ENCODE results near the gene TPSD1.
"Not testable (repeated sequence)": the region's sequence is repeated elsewhere in the genome, so short reads cannot be mapped to it uniquely, and the experiment has no call there.

TPSD1 gene

DNA sequence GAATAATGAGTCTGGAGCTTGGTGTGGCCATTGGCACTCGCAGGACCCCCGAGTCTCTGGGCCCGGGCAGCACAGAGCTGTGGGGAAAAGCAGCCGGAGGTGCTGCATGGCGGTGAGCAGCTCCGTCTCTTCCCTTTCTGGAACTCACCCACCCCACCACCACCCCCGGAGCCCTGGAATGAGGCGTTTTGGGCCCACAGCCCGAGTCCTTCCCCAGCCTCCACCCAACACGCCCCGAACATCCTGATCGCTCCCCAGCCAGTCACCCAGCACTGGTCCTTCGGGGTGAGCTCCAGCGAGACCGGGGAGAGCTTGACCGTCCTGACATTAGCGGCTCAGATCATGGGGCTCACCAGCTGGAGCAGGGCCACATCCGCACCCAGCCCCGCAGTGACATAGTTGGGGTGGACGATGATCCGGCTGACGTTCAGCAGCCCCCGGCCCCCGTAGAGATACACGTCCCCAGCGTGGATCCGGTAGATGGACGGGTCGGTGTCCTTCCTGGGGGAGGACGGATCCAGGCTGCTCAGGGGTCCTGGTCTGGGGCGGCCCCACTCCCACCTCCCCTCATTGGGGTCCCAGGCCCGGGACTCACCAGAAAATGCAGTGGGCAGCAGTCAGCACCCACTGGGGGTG, 6.5 kb downstream of the TPSD1 start:
- in situ Hi-C loops (cut with MboI; ENCODE audit: low sequenced_read_pairs): no loop called here

- in situ Hi-C loops (cut with MboI; ENCODE audit: low sequenced_read_pairs): no loop called here
Observed at GRCh38 chr16:1262846-1263221, 7.0 kb downstream of the TPSD1 start.

DNA sequence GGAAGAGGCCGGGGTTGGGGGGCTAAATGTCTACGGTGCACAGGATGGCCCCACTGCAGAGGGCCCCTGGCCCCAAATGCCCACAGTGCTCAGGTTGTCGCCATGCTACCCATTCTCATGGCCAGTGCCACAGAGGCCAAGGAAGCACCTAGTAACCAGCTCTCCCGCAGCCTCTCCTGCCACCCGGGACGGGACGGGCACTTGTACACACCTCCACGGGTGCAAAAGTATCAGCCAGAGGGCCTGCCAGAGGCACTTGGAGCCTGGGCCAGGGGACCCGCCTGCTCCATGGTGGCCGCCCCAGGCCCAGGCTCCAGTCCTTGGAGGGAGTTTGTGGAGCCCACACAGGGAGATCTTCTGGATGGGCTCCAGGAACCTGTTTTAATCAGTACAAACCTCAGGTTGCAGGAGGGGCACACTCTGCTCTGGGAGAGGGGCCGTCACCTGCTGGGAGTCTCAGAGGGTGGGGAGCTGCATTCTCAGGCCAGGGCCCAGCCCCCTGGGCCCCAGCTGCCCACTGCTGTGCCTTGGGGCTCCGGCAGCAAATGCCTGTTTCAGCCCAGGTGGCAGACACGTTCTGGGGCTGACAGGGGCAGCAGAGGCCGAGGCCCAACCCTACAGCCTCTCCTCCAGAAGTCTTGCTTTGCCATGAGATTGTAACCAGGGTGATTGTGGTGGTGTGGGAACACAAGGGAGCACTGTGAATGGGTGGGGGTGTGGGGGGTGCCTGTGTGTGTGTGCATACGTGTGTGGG, 7.9 kb downstream of the TPSD1 start:
- in situ Hi-C loops (cut with MboI; ENCODE audit: low sequenced_read_pairs): no loop called here

DNA sequence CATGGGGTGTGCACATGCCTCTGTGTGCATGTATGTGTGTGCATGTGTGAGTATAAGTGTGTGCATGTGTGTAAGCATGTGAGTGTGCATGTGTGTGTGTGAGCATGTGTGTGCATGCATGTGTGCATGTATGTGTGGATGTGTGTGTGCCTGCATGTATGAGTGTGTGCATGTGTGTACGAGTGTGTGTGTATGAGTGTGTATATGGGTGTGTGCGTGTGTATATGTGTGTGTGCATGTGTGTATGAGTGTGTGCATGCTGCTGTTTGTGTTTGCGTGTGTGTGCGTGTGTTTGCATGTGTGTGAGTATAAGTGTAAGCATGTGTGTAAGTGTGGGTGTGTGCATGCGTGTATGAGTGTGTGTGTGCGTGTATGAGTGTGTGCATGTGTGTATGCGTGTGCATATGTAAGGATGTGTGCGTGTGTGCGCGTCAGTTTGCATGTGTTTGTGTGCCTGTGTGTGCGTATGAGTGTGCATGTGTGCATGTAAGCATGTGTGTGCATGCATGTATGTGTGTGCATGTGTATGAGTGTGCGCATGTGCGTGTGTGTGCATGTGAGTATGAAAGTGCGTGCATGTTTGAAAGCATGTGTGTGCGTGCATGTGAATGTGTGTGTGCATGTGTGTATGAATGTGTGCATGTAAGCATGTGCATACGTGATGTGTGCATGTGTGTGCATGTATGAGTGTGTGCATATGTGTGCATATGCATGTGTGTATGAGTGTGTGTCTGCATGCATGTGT, 8.6 kb downstream of the TPSD1 start:
- in situ Hi-C loops (cut with MboI; ENCODE audit: low sequenced_read_pairs): no loop called here

GRCh38 chr16:1265090-1265630, 9.3 kb downstream of the TPSD1 start:
- in situ Hi-C loops (cut with MboI; ENCODE audit: low sequenced_read_pairs): no loop called here

GRCh38 chr16:1265826-1266225, 10.0 kb downstream of the TPSD1 start:
- in situ Hi-C loops (cut with MboI; ENCODE audit: low sequenced_read_pairs): no loop called here

DNA sequence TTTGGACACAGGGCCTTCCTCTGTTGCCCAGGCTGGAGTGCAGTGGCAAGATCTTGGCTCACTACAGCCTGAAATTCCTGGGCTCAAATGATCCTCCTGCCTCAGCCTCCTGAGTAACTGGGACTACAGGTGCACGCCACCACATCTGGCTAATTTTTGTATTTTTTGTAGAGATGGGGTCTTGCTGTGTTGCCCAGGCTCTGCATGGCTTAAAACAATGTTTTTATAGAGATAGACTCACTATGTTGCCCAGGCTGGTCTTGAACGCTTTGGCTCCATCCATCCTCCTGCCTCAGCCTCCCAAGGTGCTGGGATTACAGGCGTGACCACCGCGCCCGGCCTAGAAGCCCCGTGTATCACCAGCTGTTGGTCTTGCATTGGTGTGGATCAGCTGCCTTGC, 13.5 kb downstream of the TPSD1 start:
- in situ Hi-C loops (cut with MboI; ENCODE audit: low sequenced_read_pairs): not testable (repeated sequence)

DNA sequence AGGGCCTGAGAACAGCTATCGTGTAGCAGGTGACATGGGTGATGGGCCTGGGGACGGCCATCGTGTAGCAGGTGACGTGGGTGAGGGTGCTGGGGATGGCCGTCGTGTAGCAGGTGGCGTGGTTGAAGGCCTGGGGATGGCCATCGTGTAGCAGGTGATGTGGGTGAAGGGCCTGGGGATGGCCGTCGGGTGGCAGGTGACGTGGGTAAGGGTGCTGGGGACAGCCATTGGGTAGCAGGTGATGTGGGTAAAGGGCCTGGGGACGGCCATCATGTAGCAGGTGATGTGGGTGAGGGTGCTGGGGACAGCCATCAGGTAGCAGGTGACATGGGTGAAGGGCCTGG, 15.5 kb downstream of the TPSD1 start:
- in situ Hi-C loops (cut with MboI; ENCODE audit: low sequenced_read_pairs): no loop called here

DNA sequence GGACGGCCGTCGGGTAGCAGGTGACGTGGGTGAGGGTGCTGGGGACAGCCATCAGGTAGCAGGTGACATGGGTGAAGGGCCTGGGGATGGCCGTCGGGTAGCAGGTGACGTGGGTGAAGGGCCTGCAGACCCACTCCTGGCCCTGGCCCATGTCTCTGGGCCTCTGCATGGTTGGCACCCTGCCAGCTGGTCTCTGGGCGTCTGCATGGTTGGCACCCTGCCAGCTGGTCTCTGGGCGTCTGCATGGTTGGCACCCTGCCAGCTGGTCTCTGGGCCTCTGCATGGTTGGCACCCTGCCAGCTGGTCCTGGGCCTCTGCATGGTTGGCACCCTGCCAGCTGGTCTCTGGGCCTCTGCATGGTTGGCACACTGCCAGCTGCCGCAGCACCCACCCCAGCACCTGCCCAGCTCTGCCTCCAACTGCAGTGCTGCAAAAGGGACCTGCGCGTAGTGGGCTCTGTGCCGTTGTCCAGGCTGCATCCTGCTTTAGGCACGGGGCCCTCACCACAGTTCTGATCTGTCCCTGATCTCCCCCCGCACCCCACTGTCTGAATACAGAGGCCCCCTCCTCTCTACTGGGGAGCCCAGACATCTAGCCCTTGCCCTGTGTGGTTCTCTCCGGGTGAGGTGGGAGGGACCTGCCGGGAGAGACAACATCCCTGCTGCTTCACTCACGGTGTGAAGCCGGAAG, 16.0 kb downstream of the TPSD1 start:
- in situ Hi-C loops (cut with MboI; ENCODE audit: low sequenced_read_pairs): not testable (repeated sequence)

DNA sequence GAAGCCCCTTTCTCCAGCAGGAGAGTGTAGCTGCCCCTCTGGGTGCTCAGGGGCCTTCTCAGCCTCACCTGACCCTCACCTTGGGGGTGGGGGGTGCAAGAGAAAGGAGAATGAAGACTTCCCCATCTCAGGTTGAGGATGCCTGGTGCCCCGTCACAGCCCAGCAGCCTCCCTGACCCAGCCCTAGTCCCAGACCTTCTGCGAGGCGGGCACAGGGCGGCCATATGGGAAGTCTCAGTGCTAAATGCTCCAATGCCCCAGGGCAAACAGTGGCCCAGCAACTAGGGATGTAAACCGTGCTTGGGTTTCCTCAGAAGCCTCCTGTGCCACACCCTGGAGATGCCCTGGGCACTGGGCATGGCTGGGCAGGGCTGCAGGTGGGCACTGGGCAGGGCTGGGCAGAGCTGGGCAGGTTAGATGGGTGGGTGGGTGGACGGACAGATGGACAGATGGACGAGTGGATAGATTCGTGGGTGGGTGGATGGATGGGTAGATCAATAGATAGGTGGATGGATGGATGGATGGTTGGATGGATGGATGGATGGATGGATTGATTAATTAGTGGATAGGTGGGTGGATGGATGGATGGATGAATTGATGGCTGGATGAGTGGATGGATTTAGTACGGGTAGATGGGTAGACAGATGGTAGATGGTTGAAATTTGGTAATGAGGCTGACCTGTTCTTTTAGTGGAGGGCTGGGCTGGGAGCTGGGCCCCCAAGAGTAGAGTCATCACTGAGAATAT, 16.8 kb downstream of the TPSD1 start:
- in situ Hi-C loops (cut with MboI; ENCODE audit: low sequenced_read_pairs): no loop called here

DNA sequence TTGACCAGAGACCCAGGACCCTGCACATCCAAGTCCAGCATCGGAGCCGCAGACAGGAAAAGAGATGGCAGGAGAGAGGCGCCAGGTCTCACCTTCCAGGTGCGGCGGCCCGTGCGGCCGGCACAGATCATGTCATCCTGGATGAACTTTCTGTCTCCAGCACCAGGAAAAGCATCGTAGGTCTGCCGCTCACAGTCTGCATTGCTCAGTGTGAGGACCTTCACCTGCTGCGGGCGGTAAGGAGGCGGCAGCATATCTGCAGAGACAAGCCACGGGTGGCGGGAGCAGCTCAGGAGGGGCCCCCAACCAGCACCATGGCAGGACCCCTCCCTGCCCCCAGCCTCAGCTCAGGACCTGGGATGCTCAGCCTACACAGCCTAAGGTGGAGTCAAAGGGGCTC, 17.9 kb downstream of the TPSD1 start:
- in situ Hi-C loops (cut with MboI; ENCODE audit: low sequenced_read_pairs): no loop called here

GRCh38 chr16:1274767-1275166, 18.9 kb downstream of the TPSD1 start:
- in situ Hi-C loops (cut with MboI; ENCODE audit: low sequenced_read_pairs): no loop called here

- in situ Hi-C loops (cut with MboI; ENCODE audit: low sequenced_read_pairs): no loop called here
Observed at GRCh38 chr16:1275791-1276579, 20.1 kb downstream of the TPSD1 start.

DNA sequence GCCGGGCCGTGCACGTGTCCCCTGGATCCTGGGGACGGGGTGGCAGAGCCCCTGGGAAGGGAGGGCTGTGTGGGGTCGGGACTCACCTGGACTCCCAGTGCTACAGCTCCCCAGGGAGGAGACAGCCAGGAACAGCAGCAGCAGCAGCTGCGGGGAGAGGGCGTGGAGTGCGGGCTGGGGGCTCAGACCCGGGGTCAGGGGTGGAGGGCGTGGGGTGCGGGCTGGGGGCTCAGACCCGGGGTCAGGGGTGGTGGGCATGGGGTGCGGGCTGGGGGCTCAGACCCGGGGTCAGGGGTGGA, 20.7 kb downstream of the TPSD1 start:
- in situ Hi-C loops (cut with MboI; ENCODE audit: low sequenced_read_pairs): no loop called here

DNA sequence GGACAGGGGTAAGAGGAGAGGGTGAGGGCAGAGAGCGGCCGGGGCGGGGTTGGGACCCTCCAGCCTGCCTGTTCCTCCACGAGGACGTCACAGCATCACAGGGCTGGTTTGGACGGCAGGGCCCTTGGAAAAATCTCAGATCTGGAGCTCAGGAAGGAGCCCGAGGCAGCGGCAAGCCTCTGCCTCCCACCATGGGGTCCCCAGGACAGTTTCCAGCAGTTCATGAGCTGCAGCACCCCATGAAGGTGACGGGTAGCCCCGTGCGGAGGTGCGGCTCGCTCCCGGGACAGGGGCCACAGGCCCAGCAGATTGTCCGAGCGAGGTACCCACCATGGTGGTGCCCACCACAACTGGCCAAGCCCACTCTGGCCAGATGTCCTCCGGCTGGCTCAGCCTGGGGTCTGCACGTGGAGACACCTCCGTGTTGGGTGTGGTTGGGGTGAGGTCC, 21.3 kb downstream of the TPSD1 start:
- in situ Hi-C loops (cut with MboI; ENCODE audit: low sequenced_read_pairs): no loop called here

GRCh38 chr16:1277617-1278282, 21.9 kb downstream of the TPSD1 start:
- in situ Hi-C loops (cut with MboI; ENCODE audit: low sequenced_read_pairs): no loop called here

GRCh38 chr16:1278477-1278876, 22.6 kb downstream of the TPSD1 start:
- in situ Hi-C loops (cut with MboI; ENCODE audit: low sequenced_read_pairs): no loop called here

GRCh38 chr16:1279081-1279944, 23.4 kb downstream of the TPSD1 start:
- in situ Hi-C loops (cut with MboI; ENCODE audit: low sequenced_read_pairs): no loop called here
